HEK293 (cell line): ENCODE measurements around the gene ANKRD13D.
A peak's percentile ranks its signal among the peaks of the same experiment; 100 is the strongest.

Experiments
- CTCF ChIA-PET: fragments of 350-600 bp; formaldehyde crosslinking; extraction: SDS; loops from one replicate; lab custom pipeline; 2021; ENCODE audit warnings: antibody characterized with exemption; lab: Yijun Ruan, JAX
- POLR2A ChIA-PET: fragments of 300-600 bp; formaldehyde crosslinking; extraction: SDS; loops from one replicate; lab custom pipeline; 2020; ENCODE audit warnings: antibody characterized with exemption, inconsistent platforms; lab: Yijun Ruan, JAX
- H3K27ac ChIP-seq: fragments of 200-500 bp; sonication (Bioruptor generic); 2 replicates; pipeline ENCODE4 v1.5.1; 2014; ENCODE audit warnings: low read depth, low read length, control low read depth, inconsistent platforms; ENCODE audit errors: extremely low read depth
- H3K36me3 ChIP-seq, 2 experiments: fragments of 200-500 bp in 1 of 2; sonication (Bioruptor generic) in 1 of 2; 1 replicate in 1 of 2; 2 replicates in 1 of 2; pipeline ENCODE4 v1.5.1; 2014 to 2017; ENCODE audit warnings: inconsistent platforms in 2 of 2, low read length in 2 of 2; ENCODE audit not compliant: control insufficient read depth in 2 of 2, insufficient read depth in 1 of 2
- H3K4me1 ChIP-seq: fragments of 200-500 bp; sonication (Bioruptor generic); 2 replicates; pipeline ENCODE4 v1.5.1; 2014; ENCODE audit warnings: mild to moderate bottlenecking, low read length, inconsistent platforms; ENCODE audit not compliant: control insufficient read depth, insufficient read depth
- H3K4me3 ChIP-seq: 2 replicates; pipeline ENCODE4 v1.5.1; 2011; ENCODE audit warnings: low read depth, mild to moderate bottlenecking, control low read depth, low read length, moderate library complexity
- H3K9me3 ChIP-seq: fragments of 200-500 bp; sonication (Bioruptor generic); 2 replicates; pipeline ENCODE4 v1.5.1; 2014; ENCODE audit warnings: low read depth, low read length, inconsistent platforms; ENCODE audit not compliant: control insufficient read depth, insufficient read depth
- AEBP2 ChIP-seq: fragments of 450-650 bp; formaldehyde crosslinking; IDR thresholded peaks from 2 replicates; pipeline ENCODE4 v1.5.1; 2016; ENCODE audit warnings: missing biosample characterization, missing genetic modification characterization, borderline replicate concordance
- ATF2 ChIP-seq: fragments of 450-650 bp; formaldehyde crosslinking; IDR thresholded peaks from 2 replicates; pipeline ENCODE4 v1.5.1; 2016; ENCODE audit warnings: missing biosample characterization, missing genetic modification characterization, low read depth
- GLI4 ChIP-seq: fragments of 450-650 bp; formaldehyde crosslinking; IDR thresholded peaks from 2 replicates; pipeline ENCODE4 v1.5.1; 2016; ENCODE audit warnings: missing biosample characterization, missing genetic modification characterization
- INSM2 ChIP-seq: fragments of 450-650 bp; formaldehyde crosslinking; IDR thresholded peaks from 2 replicates; pipeline ENCODE4 v1.5.1; 2016; ENCODE audit warnings: missing biosample characterization, missing genetic modification characterization
- REPIN1 ChIP-seq: fragments of 450-650 bp; formaldehyde crosslinking; IDR thresholded peaks from 2 replicates; pipeline ENCODE4 v1.5.1; 2017; ENCODE audit warnings: missing biosample characterization, missing genetic modification characterization, low read depth
- ZBTB17 ChIP-seq: fragments of 450-650 bp; formaldehyde crosslinking; IDR thresholded peaks from 2 replicates; pipeline ENCODE4 v1.5.1; 2016; ENCODE audit warnings: missing biosample characterization, missing genetic modification characterization
- ZBTB48 ChIP-seq: fragments of 450-650 bp; formaldehyde crosslinking; IDR thresholded peaks from 2 replicates; pipeline ENCODE4 v1.5.1; 2016; ENCODE audit warnings: missing biosample characterization, missing genetic modification characterization
- ZNF140 ChIP-seq: fragments of 450-650 bp; formaldehyde crosslinking; IDR thresholded peaks from 2 replicates; pipeline ENCODE4 v1.5.1; 2016; ENCODE audit warnings: missing biosample characterization, missing genetic modification characterization
- ZNF26 ChIP-seq: fragments of 450-650 bp; formaldehyde crosslinking; IDR thresholded peaks from 2 replicates; pipeline ENCODE4 v1.5.1; 2016; ENCODE audit warnings: missing biosample characterization, missing genetic modification characterization
- ZNF274 ChIP-seq, 2 experiments: fragments of 200-500 bp in 1 of 2; fragments of 450-650 bp in 1 of 2; sonication (Bioruptor generic) in 1 of 2; formaldehyde crosslinking in 1 of 2; IDR thresholded peaks; 2 replicates each; pipeline versions ENCODE4 v1.5.1 to v1.6.1; 2014 to 2016; ENCODE audit warnings: borderline replicate concordance in 1 of 2, inconsistent platforms in 1 of 2, low read length in 1 of 2, missing biosample characterization in 1 of 2, missing genetic modification characterization in 1 of 2
- ZNF37A ChIP-seq: fragments of 450-650 bp; IDR thresholded peaks from 2 replicates; pipeline ENCODE4 v1.5.1; 2018; ENCODE audit warnings: missing biosample characterization, missing genetic modification characterization
- ZNF513 ChIP-seq: fragments of 450-650 bp; IDR thresholded peaks from 2 replicates; pipeline ENCODE4 v1.5.1; 2018; ENCODE audit warnings: missing biosample characterization, missing genetic modification characterization
- ZNF521 ChIP-seq: fragments of 450-650 bp; formaldehyde crosslinking; IDR thresholded peaks from 2 replicates; pipeline ENCODE4 v1.5.1; 2017; ENCODE audit warnings: missing biosample characterization, mild to moderate bottlenecking, missing genetic modification characterization
- ZNF571 ChIP-seq: fragments of 450-650 bp; formaldehyde crosslinking; IDR thresholded peaks from 2 replicates; pipeline ENCODE4 v1.5.0; 2017; ENCODE audit warnings: missing biosample characterization, missing genetic modification characterization
- ZNF585B ChIP-seq: fragments of 450-650 bp; formaldehyde crosslinking; IDR thresholded peaks from 2 replicates; pipeline ENCODE4 v1.5.1; 2016; ENCODE audit warnings: missing biosample characterization, missing genetic modification characterization
- ZNF654 ChIP-seq: fragments of 450-650 bp; formaldehyde crosslinking; IDR thresholded peaks from 2 replicates; pipeline ENCODE4 v1.5.1; 2016; ENCODE audit warnings: low read depth, missing biosample characterization, missing genetic modification characterization
- ZNF707 ChIP-seq: fragments of 450-650 bp; formaldehyde crosslinking; IDR thresholded peaks from 2 replicates; pipeline ENCODE4 v1.5.1; 2016; ENCODE audit warnings: missing biosample characterization, missing genetic modification characterization
- ZNF747 ChIP-seq: fragments of 450-650 bp; formaldehyde crosslinking; IDR thresholded peaks from 2 replicates; pipeline ENCODE4 v1.5.1; 2016; ENCODE audit warnings: missing biosample characterization, missing genetic modification characterization

The ANKRD13D gene

GRCh38 chr11:67278135-67278938 lies 10.8 kb upstream of the ANKRD13D start:
- peaks cover 4% of the 10 kb centered on the region for H3K4me1 ChIP-seq

More at GRCh38 chr11:67278135-67278938, 10.8 kb upstream of the ANKRD13D start:
- TF ChIP-seq ZBTB17 (tag by site-specific recombination) (no peak), ATF2 (tag by site-specific recombination) (no peak), ZNF747 (tag by site-specific recombination) (no peak), ZNF521 (tag by site-specific recombination) (no peak), ZNF513 (tag by site-specific recombination) (no peak), ZNF585B (tag by site-specific recombination) (no peak), ZNF707 (no peak), ZNF26 (no peak), GLI4 (tag by site-specific recombination) (no peak), ZNF654 (tag by site-specific recombination) (no peak), REPIN1 (tag by site-specific recombination) (no peak), ZNF571 (tag by site-specific recombination) (no peak), ZBTB48 (tag by site-specific recombination) (no peak), ZNF274 (IDR thresholded peaks at IDR 0.05; ENCODE audit: low read length) (no peak), ZNF274 (tag by site-specific recombination; IDR thresholded peaks at IDR 0.05; ENCODE audit: borderline replicate concordance) (no peak), ZNF140 (tag by site-specific recombination) (no peak), INSM2 (tag by site-specific recombination) (no peak), AEBP2 (tag by site-specific recombination) (no peak), ZNF37A (no peak)
- Histone ChIP-seq H3K27ac (peak overlapping the region; percentile 93; the same call in 1 of the 2 replicates), H3K4me3 (no peak overlapping the region), H3K36me3 (peaks cover 0 to 65% of the 10 kb centered on the region in 2 experiments; a peak in 1 of 3 replicates), H3K9me3 (no peaks in the 10 kb centered on the region)
- POLR2A ChIA-PET = interaction anchor here (0.6 to 1.7 kb wide), 3 partner anchors 10 to 15 kb away, joined by 3 to 11 read pairs (median 4); partner anchors contain the start of genes ANKRD13D and GRK2
- CTCF ChIA-PET = interaction anchor here (0.7 to 1.5 kb wide), 3 partner anchors 11 to 257 kb away, joined by 3 to 6 read pairs (median 4); no protein-coding TSS in a partner anchor
